Caco-2 (cell line): ENCODE results near the gene STON2. TPM values are rescaled to one million over a fixed set of nuclear protein-coding genes. Genes with fewer than 3 reads are reported as not detected.
"Not testable (repeated sequence)": the region's sequence is repeated elsewhere in the genome, so short reads cannot be mapped to it uniquely, and the experiment has no call there.

Experiments used
- BruUV-seq: library from RNA; stranded (reverse); fragments of 400-500 nt; replicated peaks from 2 replicates; lab custom pipeline; 2021; lab: Mats Ljungman, UMichigan
- CTCF ChIA-PET: fragments of 300-600 bp; sonication (Branson Sonifier 250); formaldehyde crosslinking; loops from one replicate; lab custom pipeline; 2022; ENCODE audit warnings: antibody characterized with exemption; lab: Charles Lee
- POLR2A ChIA-PET: fragments of 300-600 bp; sonication (Branson Sonifier 250); formaldehyde crosslinking; loops from one replicate; lab custom pipeline; 2022; ENCODE audit warnings: antibody characterized with exemption; lab: Charles Lee
- DNase-seq, 2 experiments: peaks; one replicate each; pipeline versions ENCODE4 v3.0.0 to v3.0.0-alpha.2; 2020 to 2022
- H3K27me3 ChIP-seq: replicated peaks from 2 replicates; pipeline ENCODE4 v1.6.0; 2011; ENCODE audit warnings: low read length; ENCODE audit not compliant: control insufficient read depth, insufficient read depth
- H3K36me3 ChIP-seq: 2 replicates; pipeline ENCODE4 v1.5.1; 2011; ENCODE audit warnings: low read length; ENCODE audit not compliant: control insufficient read depth, insufficient read depth
- H3K4me1 ChIP-seq: fragments of 250-450 bp; sonication (Bioruptor Pico); 2 replicates; pipeline ENCODE4 v1.5.1; 2020; ENCODE audit warnings: mild to moderate bottlenecking
- H3K4me3 ChIP-seq: 2 replicates; pipeline ENCODE4 v1.5.1; 2011; ENCODE audit warnings: low read depth, mild to moderate bottlenecking, control low read depth, low read length
- H3K9me3 ChIP-seq: fragments of 250-450 bp; sonication (Bioruptor Pico); 2 replicates; pipeline ENCODE4 v1.5.1; 2020; ENCODE audit warnings: mild to moderate bottlenecking, moderate library complexity
- H3K27ac Mint-ChIP-seq: one replicate; pipeline ENCODE4 v1.8.0; 2022; ENCODE audit warnings: mixed read lengths; ENCODE audit not compliant: unreplicated experiment
- H3K27me3 Mint-ChIP-seq: one replicate; pipeline ENCODE4 v1.8.0; 2022; ENCODE audit warnings: mixed read lengths; ENCODE audit not compliant: insufficient read depth, unreplicated experiment
- H3K36me3 Mint-ChIP-seq: one replicate; pipeline ENCODE4 v1.8.0; 2022; ENCODE audit warnings: mild to moderate bottlenecking, mixed read lengths; ENCODE audit not compliant: insufficient read depth, unreplicated experiment
- H3K4me1 Mint-ChIP-seq: one replicate; pipeline ENCODE4 v1.8.0; 2022; ENCODE audit warnings: low read depth, mixed read lengths; ENCODE audit not compliant: unreplicated experiment
- H3K4me3 Mint-ChIP-seq: one replicate; pipeline ENCODE4 v1.8.0; 2022; ENCODE audit warnings: mild to moderate bottlenecking, moderate library complexity, mixed read lengths; ENCODE audit not compliant: unreplicated experiment
- H3K9me3 Mint-ChIP-seq: one replicate; pipeline ENCODE4 v1.8.0; 2022; ENCODE audit warnings: mixed read lengths; ENCODE audit not compliant: unreplicated experiment
- CTCF ChIP-seq, 2 experiments: fragments of 200-600 bp in 1 of 2; IDR thresholded peaks; 1 replicate in 1 of 2; 2 replicates in 1 of 2; pipeline versions ENCODE4 v1.5.1 to v1.8.0; 2011 to 2022; ENCODE audit warnings: antibody characterized with exemption in 1 of 2, control low read depth in 1 of 2, inconsistent platforms in 1 of 2, low read depth in 1 of 2, low read length in 1 of 2, mild to moderate bottlenecking in 1 of 2, moderate library complexity in 1 of 2; ENCODE audit not compliant: insufficient read depth in 1 of 2, severe bottlenecking in 1 of 2, unreplicated experiment in 1 of 2
- intact Hi-C: fragments of 100-400 bp; cut with micrococcal nuclease; formaldehyde crosslinking; loops from one replicate; pipeline ENCODE4 v1.10.0; 2022; ENCODE audit not compliant: unreplicated experiment
- total RNA-seq: library from RNA; stranded (reverse); gene quantifications from 2 replicates; pipeline ENCODE4 v1.2.3, GENCODE V29; 2022

Gene STON2
- total RNA-seq, 1 experiment from 2014 or later, result 43.5 TPM

- TF ChIP-seq CTCF (IDR thresholded peaks at IDR 0.05; ENCODE audit: insufficient read depth in 1 of 2, low read depth in 1 of 2, low read length in 1 of 2, severe bottlenecking in 1 of 2, unreplicated experiment in 1 of 2), result no peak
- DNase-seq, result no peak
- no peaks in the 10 kb centered on the region for H3K27me3 Mint-ChIP-seq
- peaks cover 7% of the 10 kb centered on the region for H3K36me3 Mint-ChIP-seq
- ChIA-PET CTCF (no interaction called here), POLR2A (no interaction called here)
- Histone ChIP-seq H3K36me3 (no peaks in the 10 kb centered on the region), H3K4me1 (no peaks in the 10 kb centered on the region), H3K27me3 (no peaks in the 10 kb centered on the region), H3K4me3 (no peak overlapping the region), H3K9me3 (peaks cover 3% of the 10 kb centered on the region; the same call in 1 of the 2 replicates)
- no peak overlapping the region for H3K4me3 Mint-ChIP-seq
- BruUV-seq, result no TSS peak
- no peak overlapping the region for H3K27ac Mint-ChIP-seq
- no peaks in the 10 kb centered on the region for H3K9me3 Mint-ChIP-seq
- intact Hi-C loops, result no loop called here
- H3K4me1 Mint-ChIP-seq, result no peaks in the 10 kb centered on the region
Observed at GRCh38 chr14:81382517-81383225, 17.5 kb downstream of the STON2 start.

DNA sequence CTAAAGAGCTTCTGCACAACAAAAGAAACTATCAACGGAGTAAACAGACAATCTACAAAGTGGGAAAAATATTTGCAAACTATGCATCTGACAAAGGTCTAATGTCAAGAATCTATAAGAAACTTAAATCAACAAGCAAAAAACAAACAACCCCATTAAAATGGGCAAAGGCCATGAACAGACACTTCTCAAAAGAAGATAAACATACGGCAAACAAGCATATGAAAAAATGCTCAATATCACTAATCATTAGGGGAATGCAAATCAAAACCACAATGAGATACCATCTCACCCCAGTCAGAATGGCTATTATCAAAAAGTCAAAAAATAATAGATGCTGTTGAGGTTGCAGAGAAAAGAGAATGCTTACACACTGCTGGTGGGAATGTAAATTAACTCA is 20.1 kb downstream of the STON2 start:
- POLR2A ChIA-PET, H3K4me1 ChIP-seq, intact Hi-C loops, H3K9me3 ChIP-seq, H3K4me3 Mint-ChIP-seq, H3K27ac Mint-ChIP-seq, H3K9me3 Mint-ChIP-seq, H3K27me3 ChIP-seq, H3K27me3 Mint-ChIP-seq, BruUV-seq, H3K4me3 ChIP-seq, CTCF ChIA-PET, H3K36me3 ChIP-seq, DNase-seq, H3K4me1 Mint-ChIP-seq, H3K36me3 Mint-ChIP-seq: not testable (repeated sequence)

- no peak for DNase-seq
Observed at GRCh38 chr14:81371802-81372201, 28.3 kb downstream of the STON2 start.

More at GRCh38 chr14:81371802-81372201, 28.3 kb downstream of the STON2 start:
- Mint-ChIP-seq H3K27me3 (no peaks in the 10 kb centered on the region), H3K4me1 (no peaks in the 10 kb centered on the region), H3K27ac (no peak overlapping the region), H3K9me3 (no peaks in the 10 kb centered on the region), H3K36me3 (peaks cover 4% of the 10 kb centered on the region), H3K4me3 (no peak overlapping the region)
- no peaks in the 10 kb centered on the region for H3K27me3 ChIP-seq
- no peak for TF ChIP-seq CTCF (IDR thresholded peaks at IDR 0.05; ENCODE audit: insufficient read depth in 1 of 2, low read depth in 1 of 2, low read length in 1 of 2, severe bottlenecking in 1 of 2, unreplicated experiment in 1 of 2)
- intact Hi-C loops, result no loop called here
- H3K9me3 ChIP-seq, result no peaks in the 10 kb centered on the region
- POLR2A ChIA-PET, result no interaction called here
- H3K36me3 ChIP-seq, result no peaks in the 10 kb centered on the region
- CTCF ChIA-PET, result no interaction called here
- H3K4me3 ChIP-seq, result no peak overlapping the region
- no peaks in the 10 kb centered on the region for H3K4me1 ChIP-seq
- BruUV-seq, result no TSS peak
